Measurements from ENCODE around the gene PI4KA. TPM values are rescaled to one million over a fixed set of nuclear protein-coding genes. Genes with fewer than 3 reads are reported as not detected.
"Not testable (repeated sequence)": the region's sequence is repeated elsewhere in the genome, so short reads cannot be mapped to it uniquely, and the experiment has no call there.

PI4KA gene
- total and polyA plus RNA-seq, 9 donors: 21.1 to 48.1 (median 35.5) TPM

- 80% methylated on average over 5 of the region's 27 CpGs for WGBS (ENCODE audit: insufficient coverage)
- not testable (repeated sequence) for H3K4me1 ChIP-seq (ENCODE audit: control insufficient read depth, insufficient read depth, low read length); H3K36me3 ChIP-seq (ENCODE audit: control insufficient read depth, insufficient read depth, low read length); H3K27ac ChIP-seq (ENCODE audit: low read length); DNase-seq; H3K9me3 ChIP-seq (replicated peaks; ENCODE audit: control insufficient read depth, low read depth, low read length); H3K4me3 ChIP-seq (ENCODE audit: low read length)
- H3K27me3 ChIP-seq (ENCODE audit: control insufficient read depth, insufficient read depth, low read length): peaks cover 17% of the 10 kb centered on the region
Measured at GRCh38 chr22:20667548-20667947, 191.1 kb downstream of the PI4KA start.

GRCh38 chr22:20666560-20666959 lies 192.1 kb downstream of the PI4KA start:
- no CpG with 5 or more reads among the region's 1 CpG for WGBS (ENCODE audit: insufficient coverage)

DNA sequence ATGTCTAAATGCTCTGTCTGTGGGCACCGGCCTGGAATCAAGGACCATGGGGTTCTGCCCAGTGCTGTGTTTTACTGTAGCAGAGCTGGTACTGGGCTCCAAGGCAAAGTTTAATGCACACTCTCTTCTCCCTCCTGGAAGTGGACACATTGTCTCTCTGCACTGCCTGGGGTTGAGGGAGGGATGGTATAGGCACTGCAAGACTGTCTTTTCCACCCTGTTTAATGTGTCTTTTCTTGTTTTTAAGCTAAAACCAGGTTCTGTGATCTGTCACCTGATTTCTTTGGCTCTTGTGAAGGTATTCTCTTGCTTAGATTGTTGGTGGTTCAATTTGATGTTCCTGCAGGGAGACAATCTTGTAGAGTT lies 194.0 kb downstream of the PI4KA start:
- no peak for DNase-seq
- Histone ChIP-seq H3K36me3 (ENCODE audit: control insufficient read depth, insufficient read depth, low read length) (no peaks in the 10 kb centered on the region), H3K4me1 (ENCODE audit: control insufficient read depth, insufficient read depth, low read length) (no peaks in the 10 kb centered on the region), H3K9me3 (replicated peaks; ENCODE audit: control insufficient read depth, low read depth, low read length) (no peaks in the 10 kb centered on the region), H3K27me3 (ENCODE audit: control insufficient read depth, insufficient read depth, low read length) (peaks cover 5% of the 10 kb centered on the region), H3K4me3 (ENCODE audit: low read length) (no peak overlapping the region), H3K27ac (ENCODE audit: low read length) (no peak overlapping the region)
- no CpG with 5 or more reads among the region's 1 CpG for WGBS (ENCODE audit: insufficient coverage)

More at GRCh38 chr22:20666560-20666959, 192.1 kb downstream of the PI4KA start:
- Histone ChIP-seq H3K4me1 (ENCODE audit: control insufficient read depth, insufficient read depth, low read length) (no peaks in the 10 kb centered on the region), H3K36me3 (ENCODE audit: control insufficient read depth, insufficient read depth, low read length) (no peaks in the 10 kb centered on the region), H3K27ac (ENCODE audit: low read length) (no peak overlapping the region), H3K4me3 (ENCODE audit: low read length) (no peak overlapping the region), H3K27me3 (ENCODE audit: control insufficient read depth, insufficient read depth, low read length) (peaks cover 12% of the 10 kb centered on the region), H3K9me3 (replicated peaks; ENCODE audit: control insufficient read depth, low read depth, low read length) (no peaks in the 10 kb centered on the region)
- DNase-seq: no peak

- Histone ChIP-seq H3K9me3 (replicated peaks; ENCODE audit: control insufficient read depth, low read depth, low read length) (no peaks in the 10 kb centered on the region), H3K27me3 (ENCODE audit: control insufficient read depth, insufficient read depth, low read length) (peaks cover 5% of the 10 kb centered on the region), H3K36me3 (ENCODE audit: control insufficient read depth, insufficient read depth, low read length) (no peaks in the 10 kb centered on the region), H3K4me1 (ENCODE audit: control insufficient read depth, insufficient read depth, low read length) (no peaks in the 10 kb centered on the region), H3K27ac (ENCODE audit: low read length) (no peak overlapping the region), H3K4me3 (ENCODE audit: low read length) (no peak overlapping the region)
- WGBS (ENCODE audit: insufficient coverage): 86% methylated on average over 4 of the region's 7 CpGs
- DNase-seq: no peak
Measured at GRCh38 chr22:20663941-20664593, 194.5 kb downstream of the PI4KA start.

DNA sequence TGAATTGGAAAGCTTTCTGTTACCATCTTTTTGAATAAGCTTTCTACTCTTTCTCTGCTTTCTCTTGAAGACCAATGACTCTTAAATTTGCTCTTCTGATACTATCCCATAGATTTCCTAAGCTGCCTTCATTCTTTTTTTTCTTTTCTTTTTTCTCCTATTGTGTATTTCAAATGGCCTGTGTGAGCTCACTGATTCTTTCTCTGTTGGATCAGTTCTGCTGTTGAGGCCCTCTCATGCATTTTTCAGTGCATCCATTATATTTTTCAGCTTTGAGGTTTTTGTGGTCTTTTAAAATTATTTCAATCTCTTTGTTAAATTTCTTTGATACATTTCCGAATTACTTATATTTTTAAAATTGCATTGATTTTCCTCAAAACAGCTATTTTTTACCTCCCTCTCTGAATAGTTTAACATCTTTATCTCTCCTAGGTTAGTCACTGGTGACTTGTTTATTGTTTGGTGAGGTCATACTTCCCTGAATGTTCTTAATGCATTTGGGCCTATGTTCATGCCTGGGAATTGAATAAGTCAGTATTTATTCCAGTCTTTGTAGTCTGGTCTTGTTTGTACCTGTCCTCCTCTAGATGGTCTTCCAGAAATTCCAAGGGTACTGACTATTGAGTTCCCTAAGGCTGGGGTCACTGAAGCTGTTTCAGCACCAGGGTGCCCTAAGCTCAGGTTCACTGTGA lies 195.3 kb downstream of the PI4KA start:
- Histone ChIP-seq H3K27me3 (ENCODE audit: control insufficient read depth, insufficient read depth, low read length) (peaks cover 6% of the 10 kb centered on the region), H3K36me3 (ENCODE audit: control insufficient read depth, insufficient read depth, low read length) (no peaks in the 10 kb centered on the region), H3K4me3 (ENCODE audit: low read length) (no peak overlapping the region), H3K27ac (ENCODE audit: low read length) (no peak overlapping the region), H3K9me3 (replicated peaks; ENCODE audit: control insufficient read depth, low read depth, low read length) (no peaks in the 10 kb centered on the region), H3K4me1 (ENCODE audit: control insufficient read depth, insufficient read depth, low read length) (no peaks in the 10 kb centered on the region)
- WGBS (ENCODE audit: insufficient coverage): no CpG with 5 or more reads among the region's 1 CpG
- no peak for DNase-seq

DNA sequence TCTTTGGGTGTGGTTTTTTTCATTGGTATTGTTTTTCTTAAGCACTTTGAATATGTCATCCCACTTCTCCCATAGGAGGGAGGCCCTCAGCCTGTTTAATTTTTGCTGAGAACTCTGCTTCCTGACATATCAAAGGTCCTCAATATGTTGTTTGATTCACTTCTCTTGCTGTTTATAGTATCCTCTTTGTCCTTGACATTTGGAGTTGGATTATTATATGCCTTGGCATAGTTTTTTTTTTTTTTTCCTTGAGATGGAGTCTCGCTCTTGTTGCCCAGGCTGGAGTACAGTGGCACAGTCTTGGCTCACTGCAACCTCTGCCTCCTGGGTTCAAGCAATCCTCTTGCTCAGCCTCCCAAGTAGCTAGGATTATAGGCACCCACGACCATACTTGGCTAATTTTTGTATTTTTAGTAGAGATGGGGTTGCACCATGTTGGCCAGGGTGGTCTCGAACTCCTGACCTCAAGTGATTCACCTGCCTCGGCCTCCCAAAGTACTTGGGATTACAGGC lies 196.0 kb downstream of the PI4KA start:
- not testable (repeated sequence) for H3K27ac ChIP-seq (ENCODE audit: low read length); H3K4me3 ChIP-seq (ENCODE audit: low read length); H3K36me3 ChIP-seq (ENCODE audit: control insufficient read depth, insufficient read depth, low read length); DNase-seq; H3K4me1 ChIP-seq (ENCODE audit: control insufficient read depth, insufficient read depth, low read length); H3K27me3 ChIP-seq (ENCODE audit: control insufficient read depth, insufficient read depth, low read length); H3K9me3 ChIP-seq (replicated peaks; ENCODE audit: control insufficient read depth, low read depth, low read length)
- 100% methylated on average over 1 of the region's 4 CpGs for WGBS (ENCODE audit: insufficient coverage)

- WGBS (ENCODE audit: insufficient coverage): no CpG with 5 or more reads among the region's 1 CpG
- Histone ChIP-seq H3K27ac (ENCODE audit: low read length) (no peak overlapping the region), H3K9me3 (replicated peaks; ENCODE audit: control insufficient read depth, low read depth, low read length) (no peaks in the 10 kb centered on the region), H3K27me3 (ENCODE audit: control insufficient read depth, insufficient read depth, low read length) (peaks cover 6% of the 10 kb centered on the region), H3K36me3 (ENCODE audit: control insufficient read depth, insufficient read depth, low read length) (no peaks in the 10 kb centered on the region), H3K4me1 (ENCODE audit: control insufficient read depth, insufficient read depth, low read length) (no peaks in the 10 kb centered on the region), H3K4me3 (ENCODE audit: low read length) (no peak overlapping the region)
- no peak for DNase-seq
Measured at GRCh38 chr22:20661473-20661872, 197.1 kb downstream of the PI4KA start.

GRCh38 chr22:20660441-20661054 lies 198.1 kb downstream of the PI4KA start:
- Histone ChIP-seq H3K9me3 (replicated peaks; ENCODE audit: control insufficient read depth, low read depth, low read length) (no peaks in the 10 kb centered on the region), H3K4me1 (ENCODE audit: control insufficient read depth, insufficient read depth, low read length) (no peaks in the 10 kb centered on the region), H3K36me3 (ENCODE audit: control insufficient read depth, insufficient read depth, low read length) (no peaks in the 10 kb centered on the region), H3K27ac (ENCODE audit: low read length) (no peak overlapping the region), H3K27me3 (ENCODE audit: control insufficient read depth, insufficient read depth, low read length) (peaks cover 5% of the 10 kb centered on the region), H3K4me3 (ENCODE audit: low read length) (no peak overlapping the region)
- WGBS (ENCODE audit: insufficient coverage): no CpG with 5 or more reads among the region's 6 CpGs
- no peak for DNase-seq

DNA sequence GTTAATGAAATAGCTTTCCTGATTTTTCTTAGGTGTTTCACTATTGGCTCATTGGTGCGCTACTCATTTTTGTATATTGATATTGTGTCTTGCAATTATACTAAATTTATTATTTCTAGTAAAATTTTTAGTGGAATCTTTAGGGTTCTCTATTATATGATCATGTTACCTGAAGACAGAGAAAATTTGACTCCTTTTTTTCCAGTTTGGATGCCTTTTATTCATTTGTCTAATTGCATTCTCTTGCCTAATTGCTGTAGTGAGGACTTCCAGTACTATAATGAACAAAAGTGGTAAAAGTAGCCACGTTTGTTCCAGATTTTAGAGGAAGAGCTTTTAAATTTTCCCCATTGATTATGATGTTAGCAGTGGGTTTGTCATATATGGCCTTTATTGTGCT lies 198.7 kb downstream of the PI4KA start:
- no peak overlapping the region for H3K27ac ChIP-seq (ENCODE audit: low read length)
- peaks cover 4% of the 10 kb centered on the region for H3K27me3 ChIP-seq (ENCODE audit: control insufficient read depth, insufficient read depth, low read length)
- H3K4me3 ChIP-seq (ENCODE audit: low read length): no peak overlapping the region
- no peaks in the 10 kb centered on the region for H3K4me1 ChIP-seq (ENCODE audit: control insufficient read depth, insufficient read depth, low read length)
- WGBS (ENCODE audit: insufficient coverage): no CpG with 5 or more reads among the region's 2 CpGs
- no peaks in the 10 kb centered on the region for H3K36me3 ChIP-seq (ENCODE audit: control insufficient read depth, insufficient read depth, low read length)
- H3K9me3 ChIP-seq (replicated peaks; ENCODE audit: control insufficient read depth, low read depth, low read length): no peaks in the 10 kb centered on the region
- no peak for DNase-seq

GRCh38 chr22:20659258-20659657 lies 199.4 kb downstream of the PI4KA start:
- no peak overlapping the region for H3K4me3 ChIP-seq (ENCODE audit: low read length)
- no CpG with 5 or more reads among the region's 1 CpG for WGBS (ENCODE audit: insufficient coverage)

More at GRCh38 chr22:20659258-20659657, 199.4 kb downstream of the PI4KA start:
- Histone ChIP-seq H3K27me3 (ENCODE audit: control insufficient read depth, insufficient read depth, low read length) (peaks cover 4% of the 10 kb centered on the region), H3K27ac (ENCODE audit: low read length) (no peak overlapping the region), H3K36me3 (ENCODE audit: control insufficient read depth, insufficient read depth, low read length) (no peaks in the 10 kb centered on the region), H3K4me1 (ENCODE audit: control insufficient read depth, insufficient read depth, low read length) (no peaks in the 10 kb centered on the region), H3K9me3 (replicated peaks; ENCODE audit: control insufficient read depth, low read depth, low read length) (no peaks in the 10 kb centered on the region)
- no peak for DNase-seq
